ENCODE results near the gene KRTAP2-2. TPM values are rescaled to one million over a fixed set of nuclear protein-coding genes. Genes with fewer than 3 reads are reported as not detected.
A peak's percentile ranks its signal among the peaks of the same experiment; 100 is the strongest.
"Not testable (repeated sequence)": the region's sequence is repeated elsewhere in the genome, so short reads cannot be mapped to it uniquely, and the experiment has no call there.

The KRTAP2-2 gene
- total and polyA plus RNA-seq, 2 donors (not counting 1 experiment from before 2014, with no cell fraction given): not detected

- no peak overlapping the region for H2AFZ ChIP-seq (ENCODE audit: low read length)
- peak in 1 of 2 donors; percentile 78 for DNase-seq (ENCODE audit: low read depth in 2 of 2)
Measured at GRCh38 chr17:41048441-41048840, 6.6 kb downstream of the KRTAP2-2 start.

GRCh38 chr17:41046735-41047465 lies 8.1 kb downstream of the KRTAP2-2 start, which contains the start of gene KRTAP2-1:
TSS of gene KRTAP2-1 (minus strand) at chr17:41047316. CDS start at chr17:41047267, 49 bp downstream.
- H3K4me3 ChIP-seq (replicated peaks in 1 of 4; ENCODE audit: control extremely low read depth in 1 of 4, insufficient read depth in 1 of 4, low read depth in 3 of 4, low read length in 4 of 4); DNase-seq (ENCODE audit: low read depth in 2 of 2); H3K9me3 ChIP-seq (ENCODE audit: control insufficient read depth, insufficient read depth, low read depth, low read length); H3K9ac ChIP-seq (ENCODE audit: insufficient read depth, low read length); H3K4me1 ChIP-seq (ENCODE audit: control insufficient read depth, extremely low read depth, insufficient read depth, low read length); H4K20me1 ChIP-seq (ENCODE audit: control insufficient read depth, extremely low read depth, insufficient read depth, low read length); H3K27ac ChIP-seq (ENCODE audit: insufficient read depth, low read length); H3K36me3 ChIP-seq (ENCODE audit: control insufficient read depth, insufficient read depth, low read length); H3K4me2 ChIP-seq (ENCODE audit: extremely low read depth, insufficient read depth, low read length); H2AFZ ChIP-seq (ENCODE audit: low read length); H3K27me3 ChIP-seq (ENCODE audit: control insufficient read depth, insufficient read depth, low read length); H3K79me2 ChIP-seq (ENCODE audit: control insufficient read depth, insufficient read depth, low read length): not testable (repeated sequence)

More at GRCh38 chr17:41048441-41048840, 6.6 kb downstream of the KRTAP2-2 start:
- Histone ChIP-seq H3K27ac (ENCODE audit: insufficient read depth, low read length) (peak overlapping the region; percentile 43), H3K36me3 (ENCODE audit: control insufficient read depth, insufficient read depth, low read length) (no peaks in the 10 kb centered on the region), H3K9me3 (ENCODE audit: control insufficient read depth, insufficient read depth, low read depth, low read length) (no peaks in the 10 kb centered on the region), H4K20me1 (ENCODE audit: control insufficient read depth, extremely low read depth, insufficient read depth, low read length) (no peaks in the 10 kb centered on the region), H3K4me2 (ENCODE audit: extremely low read depth, insufficient read depth, low read length) (peak overlapping the region; percentile 10), H3K9ac (ENCODE audit: insufficient read depth, low read length) (no peak overlapping the region), H3K4me3 (replicated peaks in 1 of 4; ENCODE audit: control extremely low read depth in 1 of 4, insufficient read depth in 1 of 4, low read depth in 3 of 4, low read length in 4 of 4) (no peak overlapping the region), H3K27me3 (ENCODE audit: control insufficient read depth, insufficient read depth, low read length) (no peaks in the 10 kb centered on the region), H3K79me2 (ENCODE audit: control insufficient read depth, insufficient read depth, low read length) (no peaks in the 10 kb centered on the region), H3K4me1 (ENCODE audit: control insufficient read depth, extremely low read depth, insufficient read depth, low read length) (peaks cover 2% of the 10 kb centered on the region)
- TF ChIP-seq EZH2 (IDR thresholded peaks at IDR 0.05; ENCODE audit: low read length, missing control alignments) (no peak), CTCF (conservative IDR thresholded peaks at IDR 0.05 in 1 of 2, IDR thresholded peaks at IDR 0.05 in 1 of 2; ENCODE audit: low read depth in 1 of 2, low read length in 2 of 2) (no peak)

GRCh38 chr17:41042953-41043352 lies 12.1 kb downstream of the KRTAP2-2 start:
- H3K4me2 ChIP-seq (ENCODE audit: extremely low read depth, insufficient read depth, low read length): no peak overlapping the region
- TF ChIP-seq CTCF (conservative IDR thresholded peaks at IDR 0.05 in 1 of 2, IDR thresholded peaks at IDR 0.05 in 1 of 2; ENCODE audit: low read depth in 1 of 2, low read length in 2 of 2) (no peak), EZH2 (IDR thresholded peaks at IDR 0.05; ENCODE audit: low read length, missing control alignments) (no peak)
- no peak overlapping the region for H3K27ac ChIP-seq (ENCODE audit: insufficient read depth, low read length)
- no peaks in the 10 kb centered on the region for H3K36me3 ChIP-seq (ENCODE audit: control insufficient read depth, insufficient read depth, low read length)
- DNase-seq (ENCODE audit: low read depth in 2 of 2): no peak
- H3K9me3 ChIP-seq (ENCODE audit: control insufficient read depth, insufficient read depth, low read depth, low read length): no peaks in the 10 kb centered on the region
- no peaks in the 10 kb centered on the region for H4K20me1 ChIP-seq (ENCODE audit: control insufficient read depth, extremely low read depth, insufficient read depth, low read length)
- no peaks in the 10 kb centered on the region for H3K4me1 ChIP-seq (ENCODE audit: control insufficient read depth, extremely low read depth, insufficient read depth, low read length)
- no peaks in the 10 kb centered on the region for H3K79me2 ChIP-seq (ENCODE audit: control insufficient read depth, insufficient read depth, low read length)
- H2AFZ ChIP-seq (ENCODE audit: low read length): no peak overlapping the region
- no peak overlapping the region for H3K4me3 ChIP-seq (replicated peaks in 1 of 4; ENCODE audit: control extremely low read depth in 1 of 4, insufficient read depth in 1 of 4, low read depth in 3 of 4, low read length in 4 of 4)
- H3K9ac ChIP-seq (ENCODE audit: insufficient read depth, low read length): no peak overlapping the region
- no peaks in the 10 kb centered on the region for H3K27me3 ChIP-seq (ENCODE audit: control insufficient read depth, insufficient read depth, low read length)
